DND-41 (cell line): ENCODE results near the gene ZCWPW1.
A peak's percentile ranks its signal among the peaks of the same experiment; 100 is the strongest.

Experiments
- CTCF ChIP-seq: IDR thresholded peaks from 2 replicates; pipeline ENCODE4 v1.5.1; 2012; ENCODE audit warnings: borderline replicate concordance, low read length, moderate library complexity, mild to moderate bottlenecking; ENCODE audit not compliant: poor library complexity, severe bottlenecking; ENCODE audit errors: extremely low read depth
- EZH2 ChIP-seq: IDR thresholded peaks from 3 replicates; pipeline ENCODE4 v1.6.1; 2012; ENCODE audit warnings: borderline replicate concordance, low read depth, mild to moderate bottlenecking, moderate library complexity, low read length, inconsistent platforms; ENCODE audit not compliant: severe bottlenecking

- TF ChIP-seq CTCF (peak; percentile 54), EZH2 (no peak)
Measured at GRCh38 chr7:100400656-100401055, 27.8 kb downstream of the ZCWPW1 start.
